Measurements from ENCODE around the gene ZNF503. TPM values are rescaled to one million over a fixed set of nuclear protein-coding genes. Genes with fewer than 3 reads are reported as not detected.
"Not testable (repeated sequence)": the region's sequence is repeated elsewhere in the genome, so short reads cannot be mapped to it uniquely, and the experiment has no call there.

Gene ZNF503
- total RNA-seq, 2 experiments from 2014 or later = 0.26 TPM; not detected in 1

DNA sequence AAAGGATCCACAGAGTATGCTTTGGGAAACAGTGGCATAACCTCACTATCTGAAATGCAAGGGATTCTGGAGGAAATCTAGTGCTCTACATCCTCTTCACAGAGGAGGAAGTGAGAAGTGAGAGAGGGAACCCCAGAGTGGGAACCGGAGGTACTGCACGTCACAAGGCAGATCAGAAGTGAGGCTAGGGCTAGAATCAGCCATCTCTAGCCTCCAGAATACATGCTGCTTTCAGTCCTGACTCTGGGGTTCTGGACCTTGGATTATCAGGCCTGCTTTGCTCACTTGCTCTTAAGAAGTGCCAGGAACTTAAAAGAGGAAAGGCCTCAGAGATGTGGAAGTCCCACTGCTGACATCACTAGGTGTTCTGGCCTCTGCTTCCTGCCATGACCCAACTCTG lies 25.7 kb downstream of the ZNF503 start:
- ChIA-PET CTCF (no interaction called here), POLR2A (no interaction called here)
- Mint-ChIP-seq H3K9me3 (ENCODE audit: insufficient read depth) (no peaks in the 10 kb centered on the region), H3K36me3 (ENCODE audit: low read depth) (no peaks in the 10 kb centered on the region), H3K27me3 (ENCODE audit: low read depth) (no peaks in the 10 kb centered on the region), H3K27ac (no peak overlapping the region), H3K4me1 (ENCODE audit: low read depth) (no peaks in the 10 kb centered on the region), H3K4me3 (no peak overlapping the region)
- ATAC-seq (no peak), DNase-seq (no peak)

DNA sequence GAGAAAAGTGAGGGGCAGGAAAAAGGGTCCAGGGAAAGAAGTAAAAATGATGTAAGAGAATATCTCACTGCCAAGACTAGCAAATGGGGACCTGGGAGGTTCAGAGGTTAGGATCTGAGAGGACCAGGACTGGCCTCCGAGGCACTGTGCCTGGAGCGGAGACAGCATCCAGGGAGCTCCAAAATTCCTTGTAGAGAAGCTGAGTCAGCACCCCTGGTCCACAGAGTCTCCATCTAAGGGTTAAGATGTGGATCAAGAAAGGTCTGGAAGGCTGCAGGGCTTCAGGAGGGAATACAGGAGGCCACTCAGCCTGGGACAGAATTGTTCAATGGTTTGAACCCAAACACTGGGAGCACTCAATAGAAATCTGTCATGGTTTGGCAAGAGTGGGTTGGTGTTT lies 30.6 kb downstream of the ZNF503 start:
- CTCF ChIA-PET = no interaction called here
- no peak overlapping the region for H3K27ac Mint-ChIP-seq
- DNase-seq = no peak

GRCh38 chr10:75369838-75370237 lies 31.7 kb downstream of the ZNF503 start:
- DNase-seq; ATAC-seq; H3K27me3 Mint-ChIP-seq (ENCODE audit: low read depth); H3K36me3 Mint-ChIP-seq (ENCODE audit: low read depth); H3K4me1 Mint-ChIP-seq (ENCODE audit: low read depth); H3K4me3 Mint-ChIP-seq; H3K9me3 Mint-ChIP-seq (ENCODE audit: insufficient read depth); H3K27ac Mint-ChIP-seq; CTCF ChIA-PET; POLR2A ChIA-PET: not testable (repeated sequence)

More for the DNA sequence above, 30.6 kb downstream of the ZNF503 start:
- POLR2A ChIA-PET = no interaction called here
- Mint-ChIP-seq H3K9me3 (ENCODE audit: insufficient read depth) (peaks cover 6% of the 10 kb centered on the region), H3K4me3 (no peak overlapping the region), H3K27me3 (ENCODE audit: low read depth) (no peaks in the 10 kb centered on the region), H3K36me3 (ENCODE audit: low read depth) (no peaks in the 10 kb centered on the region), H3K4me1 (ENCODE audit: low read depth) (no peaks in the 10 kb centered on the region)
- no peak for ATAC-seq

DNA sequence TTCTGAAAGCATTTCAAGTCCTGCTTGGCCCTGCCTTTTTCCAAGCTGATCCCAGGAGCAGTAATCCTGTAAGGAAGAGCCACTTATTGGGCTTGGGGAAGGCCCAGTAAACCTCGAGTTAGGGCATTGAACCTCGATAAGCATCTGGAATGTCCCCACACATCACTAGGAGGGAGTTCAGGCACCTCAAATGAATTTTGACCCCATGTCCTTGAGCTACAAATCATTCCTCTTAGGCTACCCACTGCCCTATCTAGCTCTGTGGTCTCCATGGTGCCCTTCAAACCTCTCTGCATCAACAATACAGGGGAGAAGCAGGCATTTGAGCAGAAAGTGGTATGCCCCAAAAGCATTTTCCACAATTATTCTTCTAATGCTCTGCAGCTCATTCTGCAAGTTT lies 33.7 kb downstream of the ZNF503 start:
- ATAC-seq (no peak), DNase-seq (no peak)
- no peaks in the 10 kb centered on the region for H3K36me3 Mint-ChIP-seq (ENCODE audit: low read depth)
- CTCF ChIA-PET = no interaction called here
- H3K27ac Mint-ChIP-seq = no peak overlapping the region
- no peaks in the 10 kb centered on the region for H3K27me3 Mint-ChIP-seq (ENCODE audit: low read depth)
- H3K9me3 Mint-ChIP-seq (ENCODE audit: insufficient read depth) = peaks cover 6% of the 10 kb centered on the region
- POLR2A ChIA-PET = no interaction called here
- H3K4me3 Mint-ChIP-seq = no peak overlapping the region
- no peaks in the 10 kb centered on the region for H3K4me1 Mint-ChIP-seq (ENCODE audit: low read depth)

GRCh38 chr10:75367021-75367487 lies 34.5 kb downstream of the ZNF503 start:
- POLR2A ChIA-PET = no interaction called here
- no peak for DNase-seq
- no peaks in the 10 kb centered on the region for H3K36me3 Mint-ChIP-seq (ENCODE audit: low read depth)
- CTCF ChIA-PET = no interaction called here
- no peak overlapping the region for H3K4me3 Mint-ChIP-seq
- no peak overlapping the region for H3K27ac Mint-ChIP-seq
- peaks cover 6% of the 10 kb centered on the region for H3K9me3 Mint-ChIP-seq (ENCODE audit: insufficient read depth)
- no peaks in the 10 kb centered on the region for H3K27me3 Mint-ChIP-seq (ENCODE audit: low read depth)
- ATAC-seq = no peak
- H3K4me1 Mint-ChIP-seq (ENCODE audit: low read depth) = no peaks in the 10 kb centered on the region

DNA sequence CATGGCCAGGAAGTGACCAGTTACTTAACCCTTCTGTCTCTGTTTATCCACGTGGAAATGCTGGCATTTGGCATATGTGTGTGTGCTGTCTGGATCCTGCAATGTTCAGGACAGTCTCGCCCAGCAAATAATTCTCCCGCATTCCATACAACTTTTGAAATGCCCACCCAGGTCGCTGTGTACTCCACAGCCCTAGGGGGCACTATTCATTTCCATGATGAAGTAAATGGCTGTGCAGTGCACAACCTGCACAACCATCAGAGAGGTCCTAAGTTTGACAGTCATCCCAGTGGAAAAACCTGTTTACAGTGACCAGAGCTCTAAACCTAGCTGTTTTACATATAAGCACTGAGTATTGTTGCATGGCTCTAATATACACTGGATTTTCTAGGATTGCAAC lies 38.1 kb downstream of the ZNF503 start:
- POLR2A ChIA-PET = no interaction called here
- DNase-seq (no peak), ATAC-seq (no peak)
- Mint-ChIP-seq H3K4me3 (no peak overlapping the region), H3K27ac (no peak overlapping the region), H3K36me3 (ENCODE audit: low read depth) (no peaks in the 10 kb centered on the region), H3K27me3 (ENCODE audit: low read depth) (peaks cover 2% of the 10 kb centered on the region), H3K9me3 (ENCODE audit: insufficient read depth) (no peaks in the 10 kb centered on the region), H3K4me1 (ENCODE audit: low read depth) (no peaks in the 10 kb centered on the region)
- CTCF ChIA-PET = no interaction called here

DNA sequence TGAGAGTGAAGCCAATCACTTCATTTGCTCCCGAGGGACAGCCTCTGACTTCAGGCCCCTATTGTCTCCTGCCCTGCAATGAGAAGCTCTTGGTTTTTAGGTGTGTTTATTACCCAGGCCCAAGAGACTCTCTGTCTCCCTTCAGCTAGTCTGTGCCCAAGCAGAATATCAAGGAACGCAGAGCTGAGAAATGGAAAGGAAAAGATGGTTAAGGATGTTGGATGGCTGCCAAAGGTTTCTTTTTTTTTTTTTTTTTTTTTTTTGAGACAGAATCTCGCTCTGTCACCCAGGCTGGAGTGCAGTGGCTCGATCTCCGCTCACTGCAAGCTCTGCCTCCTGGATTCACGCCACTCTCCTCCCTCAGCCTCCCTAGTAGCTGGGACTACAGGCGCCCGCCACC lies 41.7 kb downstream of the ZNF503 start:
- H3K27ac Mint-ChIP-seq; POLR2A ChIA-PET; H3K4me3 Mint-ChIP-seq; DNase-seq; H3K27me3 Mint-ChIP-seq (ENCODE audit: low read depth); H3K4me1 Mint-ChIP-seq (ENCODE audit: low read depth); ATAC-seq; H3K36me3 Mint-ChIP-seq (ENCODE audit: low read depth); CTCF ChIA-PET; H3K9me3 Mint-ChIP-seq (ENCODE audit: insufficient read depth): not testable (repeated sequence)

DNA sequence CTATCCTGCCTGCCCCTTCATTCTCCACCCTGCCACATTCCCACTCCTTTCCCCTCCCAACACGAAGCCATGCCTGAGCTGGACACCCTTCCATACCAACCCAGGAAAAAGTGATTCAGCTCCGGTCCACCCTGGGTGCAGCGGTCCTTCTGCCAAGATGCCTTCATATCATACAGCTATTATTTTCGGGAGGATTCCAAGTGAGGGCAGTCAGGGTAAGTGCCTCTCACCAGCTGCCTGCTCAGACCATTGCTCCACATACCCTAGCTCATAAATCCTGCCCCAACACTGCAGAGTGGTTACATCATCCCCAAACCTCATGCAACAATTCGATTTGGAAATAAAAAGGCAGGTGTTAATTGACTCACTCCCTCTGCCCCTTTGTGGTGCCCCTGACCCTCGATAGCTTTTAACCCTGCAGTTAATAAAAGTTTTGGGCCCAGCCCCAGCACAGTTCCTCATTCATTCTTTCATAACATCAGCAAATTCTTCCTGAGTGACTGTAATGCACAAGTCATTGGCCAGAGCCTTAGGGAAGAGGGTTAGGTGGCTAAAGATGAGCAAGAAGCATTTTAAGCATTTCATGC lies 42.6 kb downstream of the ZNF503 start:
- H3K4me3 Mint-ChIP-seq = no peak overlapping the region
- ChIA-PET CTCF (no interaction called here), POLR2A (no interaction called here)
- DNase-seq (no peak), ATAC-seq (no peak)
- no peaks in the 10 kb centered on the region for H3K9me3 Mint-ChIP-seq (ENCODE audit: insufficient read depth)
- H3K36me3 Mint-ChIP-seq (ENCODE audit: low read depth) = no peaks in the 10 kb centered on the region
- no peak overlapping the region for H3K27ac Mint-ChIP-seq
- no peaks in the 10 kb centered on the region for H3K4me1 Mint-ChIP-seq (ENCODE audit: low read depth)
- H3K27me3 Mint-ChIP-seq (ENCODE audit: low read depth) = peaks cover 2% of the 10 kb centered on the region

- no peaks in the 10 kb centered on the region for H3K36me3 Mint-ChIP-seq (ENCODE audit: low read depth)
- no peaks in the 10 kb centered on the region for H3K4me1 Mint-ChIP-seq (ENCODE audit: low read depth)
- H3K9me3 Mint-ChIP-seq (ENCODE audit: insufficient read depth) = no peaks in the 10 kb centered on the region
- H3K4me3 Mint-ChIP-seq = no peak overlapping the region
- ATAC-seq (no peak), DNase-seq (no peak)
- ChIA-PET POLR2A (no interaction called here), CTCF (no interaction called here)
- H3K27ac Mint-ChIP-seq = no peak overlapping the region
- peaks cover 2% of the 10 kb centered on the region for H3K27me3 Mint-ChIP-seq (ENCODE audit: low read depth)
Observed at GRCh38 chr10:75358132-75358531, 43.4 kb downstream of the ZNF503 start.

DNA sequence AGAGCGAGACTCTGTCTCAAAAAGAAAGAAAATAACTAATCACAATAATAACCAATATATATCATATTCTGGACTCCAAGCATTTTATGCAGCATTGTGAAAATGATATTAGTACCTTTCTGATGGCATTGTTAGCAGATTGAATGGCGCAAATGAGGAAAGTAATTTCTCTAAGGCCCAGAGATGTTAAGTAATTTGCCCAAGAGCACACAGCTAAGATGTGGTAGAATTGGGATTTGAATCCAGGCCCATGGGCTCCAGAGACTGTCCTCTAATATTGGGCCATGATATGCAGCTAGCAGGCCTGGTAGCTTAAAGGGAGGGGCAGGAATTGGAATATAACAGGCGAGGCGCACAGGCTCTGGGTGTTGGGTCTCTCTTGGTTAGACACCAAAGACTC lies 44.1 kb downstream of the ZNF503 start:
- no peaks in the 10 kb centered on the region for H3K36me3 Mint-ChIP-seq (ENCODE audit: low read depth)
- H3K4me3 Mint-ChIP-seq = no peak overlapping the region
- no peaks in the 10 kb centered on the region for H3K9me3 Mint-ChIP-seq (ENCODE audit: insufficient read depth)
- no peaks in the 10 kb centered on the region for H3K4me1 Mint-ChIP-seq (ENCODE audit: low read depth)
- ATAC-seq = no peak
- no peak overlapping the region for H3K27ac Mint-ChIP-seq
- no peak for DNase-seq
- peaks cover 2% of the 10 kb centered on the region for H3K27me3 Mint-ChIP-seq (ENCODE audit: low read depth)
- POLR2A ChIA-PET = no interaction called here
- CTCF ChIA-PET = no interaction called here

GRCh38 chr10:75356484-75356883 lies 45.1 kb downstream of the ZNF503 start:
- POLR2A ChIA-PET = no interaction called here
- Mint-ChIP-seq H3K27ac (no peak overlapping the region), H3K36me3 (ENCODE audit: low read depth) (no peaks in the 10 kb centered on the region), H3K4me1 (ENCODE audit: low read depth) (no peaks in the 10 kb centered on the region), H3K9me3 (ENCODE audit: insufficient read depth) (no peaks in the 10 kb centered on the region), H3K4me3 (no peak overlapping the region), H3K27me3 (ENCODE audit: low read depth) (peaks cover 2% of the 10 kb centered on the region)
- ATAC-seq (no peak), DNase-seq (no peak)
- CTCF ChIA-PET = interaction anchor here (1.0 kb wide), 1 partner anchor 27 kb away, joined by 3 read pairs; no protein-coding TSS in a partner anchor

DNA sequence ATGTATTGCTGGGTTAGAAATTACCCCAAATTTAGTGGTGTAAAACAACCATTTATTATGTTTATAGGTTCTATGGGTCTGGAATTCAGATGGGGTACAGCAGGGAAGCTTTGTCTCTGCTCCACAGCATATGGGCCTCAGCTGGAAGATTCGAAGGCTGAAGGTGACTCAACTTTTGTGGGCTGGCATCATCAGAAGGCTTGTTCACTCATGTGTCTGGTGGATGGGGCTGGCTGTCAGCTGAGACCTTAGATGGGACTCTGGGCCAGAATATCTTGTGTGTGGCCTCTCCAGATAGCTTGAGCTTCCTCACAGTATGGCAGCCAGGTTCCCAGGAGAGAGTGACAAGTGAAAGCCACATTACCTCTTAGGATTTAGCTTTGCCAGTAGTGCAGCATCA lies 45.9 kb downstream of the ZNF503 start:
- peaks cover 2% of the 10 kb centered on the region for H3K27me3 Mint-ChIP-seq (ENCODE audit: low read depth)
- H3K9me3 Mint-ChIP-seq (ENCODE audit: insufficient read depth) = no peaks in the 10 kb centered on the region
- no peaks in the 10 kb centered on the region for H3K4me1 Mint-ChIP-seq (ENCODE audit: low read depth)
- CTCF ChIA-PET = no interaction called here
- H3K36me3 Mint-ChIP-seq (ENCODE audit: low read depth) = no peaks in the 10 kb centered on the region
- no peak overlapping the region for H3K4me3 Mint-ChIP-seq
- ATAC-seq = no peak
- H3K27ac Mint-ChIP-seq = no peak overlapping the region
- DNase-seq = no peak
- POLR2A ChIA-PET = interaction anchor here (0.6 kb wide), 1 partner anchor 616 kb away, joined by 4 read pairs; no protein-coding TSS in a partner anchor

DNA sequence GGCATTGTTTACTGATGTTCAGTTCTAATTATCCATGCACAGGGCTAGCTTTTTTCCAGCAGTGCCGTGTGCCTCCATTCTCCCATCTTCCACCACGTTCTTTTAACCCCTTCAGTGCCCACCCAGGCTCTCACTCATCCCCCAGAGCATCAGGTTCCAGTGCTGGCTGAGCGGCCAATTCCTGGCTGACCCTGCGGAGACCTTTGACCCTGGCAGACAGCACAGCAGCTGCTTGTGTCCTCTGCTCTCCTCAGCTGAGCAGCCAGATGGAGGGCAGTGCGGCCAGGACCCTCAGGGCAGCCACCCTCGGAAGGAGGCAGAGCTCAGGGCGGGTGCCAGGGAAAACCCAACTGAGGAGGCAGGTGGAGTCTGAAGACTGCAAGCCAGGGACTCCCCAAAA lies 48.4 kb downstream of the ZNF503 start:
- CTCF ChIA-PET = no interaction called here
- H3K27ac Mint-ChIP-seq = no peak overlapping the region
- H3K4me3 Mint-ChIP-seq = no peak overlapping the region
- H3K9me3 Mint-ChIP-seq (ENCODE audit: insufficient read depth) = no peaks in the 10 kb centered on the region
- POLR2A ChIA-PET = no interaction called here
- no peak for DNase-seq
- no peaks in the 10 kb centered on the region for H3K36me3 Mint-ChIP-seq (ENCODE audit: low read depth)
- H3K4me1 Mint-ChIP-seq (ENCODE audit: low read depth) = no peaks in the 10 kb centered on the region
- no peak for ATAC-seq
- no peaks in the 10 kb centered on the region for H3K27me3 Mint-ChIP-seq (ENCODE audit: low read depth)

Measured in activated CD8-positive, alpha-beta T cell treated with anti-CD3 and anti-CD28 coated beads, Interleukin-2, amount 10 ng/mL, durations not matched to agents 7 days and 5 days (primary cell).